B cell (primary cell): ENCODE measurements around the gene RAB5B. TPM values are rescaled to one million over a fixed set of nuclear protein-coding genes. Genes with fewer than 3 reads are reported as not detected.

Experiments used
- ATAC-seq: fragments of 200-7000 bp; cut with Tn5 transposase; one replicate; pipeline ENCODE4 v1.10.0; 2021; ENCODE audit warnings: low read depth, mild to moderate bottlenecking, moderate number of reproducible peaks, moderate library complexity
- CTCF ChIA-PET: fragments of 350-600 bp; sonication (Branson Sonifier 250); formaldehyde crosslinking; loops from one replicate; lab custom pipeline; 2021; ENCODE audit warnings: antibody characterized with exemption, inconsistent platforms; lab: Charles Lee
- POLR2A ChIA-PET: fragments of 350-600 bp; sonication (Branson Sonifier 250); formaldehyde crosslinking; loops from one replicate; lab custom pipeline; 2021; ENCODE audit warnings: antibody characterized with exemption; lab: Charles Lee
- DNase-seq: peaks from one replicate; pipeline ENCODE4 v3.0.0; 2013
- H2AFZ ChIP-seq: 2 replicates; pipeline ENCODE4 v1.6.1; 2012; ENCODE audit warnings: mild to moderate bottlenecking, low read depth, low read length; ENCODE audit not compliant: insufficient read depth, poor library complexity, severe bottlenecking
- H3K27ac ChIP-seq, 2 donors: 1 replicate in 1 of 2; 2 replicates in 1 of 2; pipeline ENCODE4 v1.5.1; 2012 to 2013; ENCODE audit warnings: low read length in 2 of 2, mild to moderate bottlenecking in 2 of 2, moderate library complexity in 1 of 2
- H3K27me3 ChIP-seq, 4 experiments: fragments of 200-600 bp in 1 of 4; sonication (generic) in 1 of 4; replicated peaks in 1 of 4; 1 replicate in 2 of 4; 2 replicates in 2 of 4; pipeline versions ENCODE4 v1.6.1 to v1.7.0; 2013 to 2016; ENCODE audit warnings: low read length in 3 of 4, mild to moderate bottlenecking in 2 of 4, mixed read lengths in 1 of 4, moderate library complexity in 1 of 4; ENCODE audit not compliant: insufficient read depth in 4 of 4, control insufficient read depth in 3 of 4; ENCODE audit errors: control extremely low read depth in 1 of 4
- H3K36me3 ChIP-seq, 2 experiments: replicated peaks in 1 of 2; 1 replicate in 1 of 2; 2 replicates in 1 of 2; pipeline versions ENCODE4 v1.6.1 to v1.7.1; 2013; ENCODE audit warnings: low read length in 1 of 2; ENCODE audit not compliant: insufficient read depth in 2 of 2, control insufficient read depth in 1 of 2; ENCODE audit errors: control extremely low read depth in 1 of 2, extremely low read depth in 1 of 2
- H3K4me1 ChIP-seq, 2 donors: fragments of 200-600 bp in 1 of 2; sonication (generic) in 1 of 2; 1 replicate in 1 of 2; 2 replicates in 1 of 2; pipeline versions ENCODE4 v1.5.1 to v1.6.1; 2013 to 2017; ENCODE audit warnings: low read length in 2 of 2; ENCODE audit not compliant: control insufficient read depth in 2 of 2, insufficient read depth in 2 of 2
- H3K4me2 ChIP-seq: replicated peaks from 2 replicates; pipeline ENCODE3; 2012; ENCODE audit warnings: mild to moderate bottlenecking, low read depth, low read length; ENCODE audit not compliant: poor library complexity, severe bottlenecking
- H3K4me3 ChIP-seq, 5 experiments: fragments of 200-600 bp in 1 of 5; sonication (generic) in 1 of 5; 1 replicate in 3 of 5; 2 replicates in 2 of 5; pipeline versions ENCODE4 v1.5.1 to v1.7.0; 2011 to 2016; ENCODE audit warnings: low read length in 4 of 5, mild to moderate bottlenecking in 4 of 5, low read depth in 2 of 5, control low read depth in 1 of 5, moderate library complexity in 1 of 5; ENCODE audit not compliant: insufficient read depth in 1 of 5; ENCODE audit errors: control extremely low read depth in 1 of 5, extremely low read depth in 1 of 5
- H3K79me2 ChIP-seq: fragments of 200-600 bp; sonication (generic); one replicate; pipeline ENCODE4 v1.6.0; 2016; ENCODE audit warnings: low read length; ENCODE audit not compliant: control insufficient read depth, insufficient read depth
- H3K9ac ChIP-seq: fragments of 200-600 bp; sonication (generic); 2 replicates; pipeline ENCODE4 v1.6.1; 2017; ENCODE audit warnings: mild to moderate bottlenecking, low read length, moderate library complexity
- H3K9me3 ChIP-seq, 3 donors: one replicate each; pipeline versions ENCODE4 v1.6.1 to v1.7.1; 2013; ENCODE audit warnings: low read length in 2 of 3; ENCODE audit not compliant: control insufficient read depth in 2 of 3, insufficient read depth in 1 of 3; ENCODE audit errors: control extremely low read depth in 1 of 3
- H4K20me1 ChIP-seq: 2 replicates; pipeline ENCODE4 v1.6.0; 2012; ENCODE audit warnings: mild to moderate bottlenecking, low read length; ENCODE audit not compliant: insufficient read depth, control insufficient read depth, poor library complexity, severe bottlenecking
- H3K27ac Mint-ChIP-seq: one replicate; pipeline ENCODE4 v1.8.0; 2021; ENCODE audit warnings: mixed read lengths
- H3K27me3 Mint-ChIP-seq: one replicate; pipeline ENCODE4 v1.8.0; 2021; ENCODE audit warnings: mixed read lengths
- H3K4me1 Mint-ChIP-seq: one replicate; pipeline ENCODE4 v1.8.0; 2021; ENCODE audit warnings: mixed read lengths
- H3K4me3 Mint-ChIP-seq: one replicate; pipeline ENCODE4 v1.8.0; 2021; ENCODE audit warnings: mixed read lengths
- H3K9me3 Mint-ChIP-seq: one replicate; pipeline ENCODE4 v1.8.0; 2022; ENCODE audit warnings: mixed read lengths; ENCODE audit not compliant: insufficient read depth
- CTCF ChIP-seq: fragments of 200-600 bp; IDR thresholded peaks from one replicate; pipeline ENCODE4 v1.8.0; 2022; ENCODE audit warnings: antibody characterized with exemption, mild to moderate bottlenecking
- EZH2 ChIP-seq: IDR thresholded peaks from 2 replicates; pipeline ENCODE4 v1.6.1; 2012; ENCODE audit warnings: borderline replicate concordance, low read depth, mild to moderate bottlenecking, moderate library complexity, low read length; ENCODE audit not compliant: insufficient read depth, poor library complexity, severe bottlenecking
- WGBS: methylation state at CpG from one replicate; pipeline ENCODE4 v1.1.5; 2013; ENCODE audit warnings: missing lambda C conversion rate; ENCODE audit not compliant: insufficient coverage; 5-methylcytosine and 5-hydroxymethylcytosine counted together
- intact Hi-C: fragments of 100-400 bp; cut with micrococcal nuclease; formaldehyde crosslinking; loops from one replicate; pipeline ENCODE4 v1.10.0; 2022
- polyA plus RNA-seq: library from polyadenylated mRNA; depleted of rRNA; stranded (reverse); fragments of >200 nt; gene quantifications from 2 replicates; pipeline ENCODE4 v1.2.3, GENCODE V29; 2012
- total RNA-seq, 2 donors: library from RNA; stranded (reverse); fragments of 120-200 nt in 1 of 2; gene quantifications; 1 replicate in 1 of 2; 2 replicates in 1 of 2; pipeline versions ENCODE4 v1.2.3 to v1.2.4, GENCODE V29; 2013 to 2022

Gene RAB5B
- total and polyA plus RNA-seq, 2 donors (not counting 1 experiment from before 2014, with no cell fraction given): 42.1 to 111 TPM

GRCh38 chr12:55926738-55927587 is 46.9 kb upstream of the RAB5B start:
- Histone ChIP-seq H3K27me3 (no peaks in the 10 kb centered on the region), H3K9me3 (no peaks in the 10 kb centered on the region), H2AFZ (peak overlapping the region; percentile 92), H3K27ac (peak overlapping the region; percentile 67 to 92), H3K4me2 (peak overlapping the region; percentile 88), H4K20me1 (peaks cover 1% of the 10 kb centered on the region), H3K36me3 (peaks cover 1 to 20% of the 10 kb centered on the region in 2 experiments), H3K4me1 (peaks cover 33 to 45% of the 10 kb centered on the region in 2 donors), H3K79me2 (peaks cover 50% of the 10 kb centered on the region), H3K9ac (peak overlapping the region; percentile 98), H3K4me3 (peak overlapping the region; percentile 88 to 100 (median 98))
- peaks cover 54% of the 10 kb centered on the region for H3K4me1 Mint-ChIP-seq
- ChIA-PET POLR2A (interaction anchor here (0.5 to 3.6 kb wide), 14 partner anchors 13 to 1185 kb away, joined by 3 to 25 read pairs (median 4); partner anchors contain the start of genes DNAJC14, ORMDL2, RAB5B and SARNP), CTCF (interaction anchor here (0.6 to 10.3 kb wide), 23 partner anchors 8 to 234 kb away, joined by 3 to 155 read pairs (median 4); partner anchors contain the start of genes DNAJC14, ORMDL2, RAB5B and SARNP)
- H3K27ac Mint-ChIP-seq: peak overlapping the region; percentile 97
- DNase-seq (peak; percentile 94), ATAC-seq (peak; percentile 50)
- intact Hi-C loops: loop anchor here (1.0 to 10.0 kb wide), 12 partner anchors 13 to 760 kb away; partner anchors contain the start of genes BLOC1S1, DNAJC14, PA2G4 and PTGES3
- no peaks in the 10 kb centered on the region for H3K27me3 Mint-ChIP-seq
- peak overlapping the region; percentile 94 for H3K4me3 Mint-ChIP-seq
- H3K9me3 Mint-ChIP-seq: no peaks in the 10 kb centered on the region
- 1% methylated on average over 30 of the region's 42 CpGs for whole genome bisulfite sequencing
- peak; percentile 87 for TF ChIP-seq CTCF
- TF ChIP-seq EZH2: no peak
